MM.1S (cell line): ENCODE data around the gene AQP5.

Experiments
- DNase-seq: peaks from one replicate; pipeline ENCODE4 v3.0.0-alpha.2; 2015
- H2AFZ ChIP-seq: fragments of 300-600 bp; sonication (generic); 2 replicates; pipeline ENCODE4 v1.6.0; 2016; ENCODE audit warnings: antibody characterized with exemption, low read length
- H3F3A ChIP-seq: fragments of 300-600 bp; sonication (generic); 2 replicates; pipeline ENCODE4 v1.6.1; 2016; ENCODE audit warnings: mild to moderate bottlenecking, antibody characterized with exemption, low read length, moderate library complexity, mixed read lengths; ENCODE audit not compliant: insufficient read depth
- H3K27ac ChIP-seq: fragments of 300-600 bp; sonication (generic); 2 replicates; pipeline ENCODE4 v1.5.1; 2016; ENCODE audit warnings: mild to moderate bottlenecking, low read length
- H3K27me3 ChIP-seq: fragments of 300-600 bp; sonication (generic); replicated peaks from 2 replicates; pipeline ENCODE4 v1.6.0; 2016; ENCODE audit warnings: low read length; ENCODE audit not compliant: insufficient read depth
- H3K36me3 ChIP-seq: fragments of 300-600 bp; sonication (generic); replicated peaks from 2 replicates; pipeline ENCODE4 v1.6.1; 2016; ENCODE audit warnings: mild to moderate bottlenecking, low read length, mixed read lengths; ENCODE audit not compliant: insufficient read depth
- H3K4me1 ChIP-seq: fragments of 300-600 bp; sonication (generic); 2 replicates; pipeline ENCODE4 v1.6.1; 2016; ENCODE audit warnings: low read length, mixed read lengths
- H3K4me2 ChIP-seq: fragments of 300-600 bp; sonication (generic); 2 replicates; pipeline ENCODE4 v1.6.0; 2016; ENCODE audit warnings: low read depth, low read length
- H3K4me3 ChIP-seq: fragments of 300-600 bp; sonication (generic); 2 replicates; pipeline ENCODE4 v1.5.1; 2016; ENCODE audit warnings: low read length, mixed read lengths
- H3K79me2 ChIP-seq: fragments of 300-600 bp; sonication (generic); 2 replicates; pipeline ENCODE4 v1.6.1; 2016; ENCODE audit warnings: mixed run types, low read length, mixed read lengths
- H3K9ac ChIP-seq: fragments of 300-600 bp; sonication (generic); 2 replicates; pipeline ENCODE4 v1.6.1; 2016; ENCODE audit warnings: low read length, mixed read lengths
- H3K9me2 ChIP-seq: fragments of 300-600 bp; sonication (generic); replicated peaks from 2 replicates; pipeline ENCODE4 v1.6.1; 2016; ENCODE audit warnings: mild to moderate bottlenecking, low read length, mixed read lengths; ENCODE audit not compliant: insufficient read depth
- H3K9me3 ChIP-seq: fragments of 300-600 bp; sonication (generic); replicated peaks from 2 replicates; pipeline ENCODE4 v1.6.1; 2016; ENCODE audit warnings: mild to moderate bottlenecking, low read length, mixed read lengths; ENCODE audit not compliant: insufficient read depth
- H4K20me1 ChIP-seq: fragments of 300-600 bp; sonication (generic); 2 replicates; pipeline ENCODE4 v1.6.1; 2016; ENCODE audit warnings: mild to moderate bottlenecking, low read length, moderate library complexity, mixed read lengths; ENCODE audit not compliant: insufficient read depth
- EZH2 ChIP-seq: fragments of 300-600 bp; sonication (generic); optimal IDR thresholded peaks from 2 replicates; pipeline ENCODE3; 2017; ENCODE audit warnings: low read depth, mild to moderate bottlenecking, antibody characterized with exemption, low read length, mixed read lengths
- EZH2phosphoT487 ChIP-seq: fragments of 300-600 bp; sonication (generic); IDR thresholded peaks from 2 replicates; pipeline ENCODE4 v1.6.1; 2018; ENCODE audit warnings: antibody characterized with exemption, low read length
- TF ChIP-seq, protein P1 (sequence below): fragments of 300-600 bp; sonication (generic); IDR thresholded peaks from 2 replicates; pipeline ENCODE4 v1.5.1; 2016; ENCODE audit warnings: antibody characterized with exemption, low read length, mixed read lengths

Gene AQP5

DNA sequence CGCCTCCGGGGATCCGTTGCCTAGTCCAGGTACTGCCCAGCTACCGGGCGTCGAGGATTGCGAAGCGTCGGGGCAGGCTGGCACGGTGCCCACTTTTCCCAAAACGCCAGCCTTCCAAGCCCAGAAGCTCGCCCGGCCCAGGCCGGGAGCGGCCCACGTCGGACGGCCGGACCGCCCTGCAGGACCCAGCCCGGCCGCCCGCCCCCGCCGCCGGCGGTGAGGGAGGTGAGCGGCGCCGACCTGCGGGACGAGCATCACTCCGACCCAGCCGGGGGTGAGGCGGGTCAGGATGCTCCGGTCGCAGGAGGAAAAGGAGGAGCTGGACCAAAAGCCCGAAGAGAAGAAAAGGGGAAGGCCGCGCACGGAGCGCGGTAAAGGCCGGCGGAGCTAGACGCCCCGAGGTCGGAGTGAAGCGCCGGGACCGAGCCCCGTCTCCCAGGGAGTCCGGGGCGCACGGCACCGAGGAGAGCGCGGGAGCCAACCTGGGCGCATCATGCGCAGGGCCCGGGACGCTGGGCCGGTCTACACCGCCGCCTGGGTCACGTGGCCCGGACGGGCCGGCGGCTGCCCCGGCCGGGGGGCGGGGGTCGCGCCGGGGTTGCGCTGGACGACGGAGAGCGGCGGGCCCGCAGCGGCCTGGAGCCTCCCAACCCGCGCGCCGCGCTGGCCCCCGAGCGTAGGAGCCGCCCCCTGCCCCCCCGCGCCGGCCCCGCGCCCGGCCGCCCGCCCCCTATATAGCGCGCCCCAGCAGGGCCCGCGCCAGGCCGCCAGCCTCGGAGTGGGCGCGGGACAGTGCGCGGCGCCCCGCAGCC lies at the start of gene AQP5:
AQP5 (plus strand) TSS at position 762 of the 812 bp plus-strand sequence. CDS start 146 bp downstream, outside the sequence.
- DNase-seq, result no peak
- Histone ChIP-seq H3K4me2 (no peak within 1 kb of the TSS), H3K4me3 (no peak within 1 kb of the TSS), H3K9me3 (no peaks in the 10 kb centered on the region), H3K9me2 (no peaks in the 10 kb centered on the region), H3F3A (no peaks in the 10 kb centered on the region), H3K9ac (no peak within 1 kb of the TSS), H3K79me2 (no peaks in the 10 kb centered on the region), H3K27me3 (peaks cover 82% of the 10 kb centered on the region), H3K4me1 (no peaks in the 10 kb centered on the region), H3K36me3 (no peaks in the 10 kb centered on the region), H2AFZ (no peak within 1 kb of the TSS), H3K27ac (no peak within 1 kb of the TSS), H4K20me1 (no peaks in the 10 kb centered on the region)
- TF ChIP-seq EZH2, result no peak
- TF ChIP-seq, protein P1, sequence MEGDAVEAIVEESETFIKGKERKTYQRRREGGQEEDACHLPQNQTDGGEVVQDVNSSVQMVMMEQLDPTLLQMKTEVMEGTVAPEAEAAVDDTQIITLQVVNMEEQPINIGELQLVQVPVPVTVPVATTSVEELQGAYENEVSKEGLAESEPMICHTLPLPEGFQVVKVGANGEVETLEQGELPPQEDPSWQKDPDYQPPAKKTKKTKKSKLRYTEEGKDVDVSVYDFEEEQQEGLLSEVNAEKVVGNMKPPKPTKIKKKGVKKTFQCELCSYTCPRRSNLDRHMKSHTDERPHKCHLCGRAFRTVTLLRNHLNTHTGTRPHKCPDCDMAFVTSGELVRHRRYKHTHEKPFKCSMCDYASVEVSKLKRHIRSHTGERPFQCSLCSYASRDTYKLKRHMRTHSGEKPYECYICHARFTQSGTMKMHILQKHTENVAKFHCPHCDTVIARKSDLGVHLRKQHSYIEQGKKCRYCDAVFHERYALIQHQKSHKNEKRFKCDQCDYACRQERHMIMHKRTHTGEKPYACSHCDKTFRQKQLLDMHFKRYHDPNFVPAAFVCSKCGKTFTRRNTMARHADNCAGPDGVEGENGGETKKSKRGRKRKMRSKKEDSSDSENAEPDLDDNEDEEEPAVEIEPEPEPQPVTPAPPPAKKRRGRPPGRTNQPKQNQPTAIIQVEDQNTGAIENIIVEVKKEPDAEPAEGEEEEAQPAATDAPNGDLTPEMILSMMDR, result no peak
- TF ChIP-seq EZH2phosphoT487, result no peak

DNA sequence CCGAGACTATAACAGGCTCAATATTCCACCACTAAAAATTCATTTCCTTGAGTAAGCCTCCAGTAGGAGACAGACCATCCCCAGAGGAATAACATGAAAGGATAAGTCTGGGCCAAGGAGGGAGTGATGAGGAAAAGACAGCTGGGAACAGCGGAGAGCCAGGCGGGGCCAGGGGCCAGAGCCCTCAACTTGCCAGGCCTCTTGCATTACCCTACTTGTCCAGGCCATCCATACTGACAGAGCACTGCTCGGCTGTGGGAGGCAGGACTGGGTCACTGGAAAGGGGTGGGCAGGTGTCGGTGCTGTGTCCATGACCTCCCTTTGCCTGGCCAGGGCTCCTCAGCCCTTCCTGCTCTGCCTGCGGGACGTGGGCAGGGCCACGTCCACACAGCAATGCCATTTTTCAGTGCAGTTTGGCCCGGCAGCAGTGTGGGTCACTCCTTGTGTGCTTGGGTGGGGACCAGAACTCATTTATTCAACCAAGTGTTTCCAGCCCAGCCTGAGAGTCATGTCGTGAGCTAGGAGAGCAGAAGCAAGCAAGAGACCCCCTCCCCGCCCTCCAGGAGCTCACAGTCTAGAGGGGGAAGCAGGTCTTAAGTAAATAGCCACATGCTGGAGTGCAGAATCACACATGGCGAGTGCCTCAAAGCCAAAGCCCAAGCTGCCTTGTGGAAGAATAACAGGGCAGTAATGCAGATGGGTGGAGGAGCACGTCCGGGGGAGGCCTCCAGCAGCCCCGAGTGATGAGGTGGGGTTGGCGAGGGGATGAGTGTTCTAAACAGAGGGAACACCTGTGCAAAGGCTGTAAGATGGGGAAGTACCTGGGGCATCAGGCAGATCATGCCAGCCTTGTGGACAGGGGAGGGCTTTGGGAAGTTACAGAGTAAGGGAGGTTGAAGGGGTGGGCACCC lies 49.1 kb upstream of the AQP5 start:
- Histone ChIP-seq H3K27ac (no peak overlapping the region), H3K4me1 (no peaks in the 10 kb centered on the region), H3K4me2 (no peak overlapping the region), H3K4me3 (no peak overlapping the region), H3K79me2 (no peaks in the 10 kb centered on the region), H3K27me3 (no peaks in the 10 kb centered on the region), H2AFZ (no peak overlapping the region), H4K20me1 (no peaks in the 10 kb centered on the region), H3F3A (no peaks in the 10 kb centered on the region), H3K36me3 (no peaks in the 10 kb centered on the region), H3K9ac (no peak overlapping the region), H3K9me3 (no peaks in the 10 kb centered on the region), H3K9me2 (no peaks in the 10 kb centered on the region)
- TF ChIP-seq, protein P1, result no peak
- TF ChIP-seq EZH2 (no peak), EZH2phosphoT487 (no peak)
- DNase-seq, result no peak

GRCh38 chr12:49916129-49916919 lies 45.3 kb upstream of the AQP5 start:
- no peak overlapping the region for H3K9ac ChIP-seq
- H3F3A ChIP-seq, result no peaks in the 10 kb centered on the region
- H3K9me2 ChIP-seq, result no peaks in the 10 kb centered on the region
- H3K27me3 ChIP-seq, result no peaks in the 10 kb centered on the region
- TF ChIP-seq, protein P1, result no peak
- TF ChIP-seq EZH2 (no peak), EZH2phosphoT487 (no peak)
- H3K4me1 ChIP-seq, result no peaks in the 10 kb centered on the region
- DNase-seq, result no peak
- H3K4me2 ChIP-seq, result no peak overlapping the region
- no peaks in the 10 kb centered on the region for H3K79me2 ChIP-seq
- no peaks in the 10 kb centered on the region for H4K20me1 ChIP-seq
- H3K4me3 ChIP-seq, result no peak overlapping the region
- no peaks in the 10 kb centered on the region for H3K36me3 ChIP-seq
- H2AFZ ChIP-seq, result no peak overlapping the region
- no peaks in the 10 kb centered on the region for H3K9me3 ChIP-seq
- no peak overlapping the region for H3K27ac ChIP-seq
